Right lung (tissue), 5 donors: ENCODE measurements around the gene PNPLA3. TPM values are rescaled to one million over a fixed set of nuclear protein-coding genes. Genes with fewer than 3 reads are reported as not detected.

ENCODE experiments used
- DNase-seq, 2 donors: peaks; one replicate each; pipeline ENCODE4 v3.0.0-alpha.2; 2013
- polyA plus RNA-seq, 5 donors: library from polyadenylated mRNA; unstranded; fragments of 120-200 nt; gene quantifications; one replicate each; pipeline versions ENCODE4 v1.2.1 to v1.2.3, GENCODE V29; 2013; ENCODE audit warnings: inconsistent platforms in 1 of 5, low replicate concordance in 1 of 5; ENCODE audit not compliant: insufficient read length in 5 of 5, insufficient read depth in 1 of 5

The PNPLA3 gene
- polyA plus RNA-seq, 5 donors = 0.46 to 0.77 (median 0.55) TPM

DNA sequence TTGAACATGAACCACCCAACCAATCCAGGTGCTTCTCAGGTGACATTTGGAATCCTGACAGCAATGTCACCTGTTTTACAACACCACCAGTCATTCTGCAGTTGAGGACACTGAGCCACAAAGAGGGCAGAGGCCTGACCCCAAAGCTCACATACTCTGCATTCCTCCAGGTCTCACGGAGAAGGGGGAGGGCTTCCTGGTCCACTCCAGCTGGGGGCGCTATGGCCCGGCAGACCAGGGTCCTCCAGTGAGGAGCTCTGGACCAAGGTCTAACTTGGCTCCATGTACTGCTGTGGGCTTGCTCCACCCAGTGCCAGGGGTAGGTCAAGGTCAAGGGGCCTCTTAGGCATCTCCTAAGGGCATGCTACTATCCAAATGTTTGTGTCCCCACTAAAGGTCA is 1.5 kb upstream of the PNPLA3 start:
- no peak for DNase-seq

DNA sequence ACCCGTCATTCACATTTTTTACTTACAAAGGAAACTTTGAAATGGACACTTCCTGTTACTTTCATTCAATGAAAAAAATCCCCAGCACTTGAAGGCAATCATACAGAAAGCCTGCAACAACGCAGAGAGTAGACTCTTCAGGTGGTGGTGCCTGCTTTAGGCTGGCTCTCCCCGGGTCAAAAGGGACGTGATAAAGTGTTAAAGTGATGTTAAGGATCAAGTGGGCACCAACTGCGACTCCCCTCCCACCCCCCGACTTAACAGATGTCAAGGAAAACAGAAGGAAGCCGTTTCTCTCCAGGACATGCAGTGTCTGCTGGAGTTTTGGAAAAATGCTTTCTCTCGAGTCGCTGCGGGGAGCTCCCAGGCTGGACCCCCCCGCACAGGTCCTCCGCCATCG is 414 bp upstream of the PNPLA3 start:
- DNase-seq = peak in 1 of 2 donors; percentile 28

DNA sequence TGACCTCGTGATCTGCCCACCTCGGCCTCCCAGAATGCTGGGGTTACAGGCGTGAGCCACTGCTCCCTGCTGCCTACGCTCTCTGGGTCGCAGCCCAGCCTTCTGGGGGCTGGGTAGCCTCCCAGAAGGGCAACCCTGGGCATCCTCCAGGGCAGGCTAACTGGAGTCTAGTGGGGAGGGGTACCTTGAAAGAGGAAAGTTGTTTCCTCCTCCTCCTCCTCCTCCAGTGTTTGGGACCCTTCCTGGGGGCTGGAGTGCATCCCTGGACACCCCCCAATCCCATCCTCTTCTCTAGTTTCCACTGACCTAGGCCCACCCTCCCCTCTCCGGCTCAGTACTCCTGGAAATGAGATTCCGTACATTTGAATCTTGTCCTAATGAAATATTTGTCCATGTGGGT is 1.3 kb downstream of the PNPLA3 start:
- no peak for DNase-seq

DNA sequence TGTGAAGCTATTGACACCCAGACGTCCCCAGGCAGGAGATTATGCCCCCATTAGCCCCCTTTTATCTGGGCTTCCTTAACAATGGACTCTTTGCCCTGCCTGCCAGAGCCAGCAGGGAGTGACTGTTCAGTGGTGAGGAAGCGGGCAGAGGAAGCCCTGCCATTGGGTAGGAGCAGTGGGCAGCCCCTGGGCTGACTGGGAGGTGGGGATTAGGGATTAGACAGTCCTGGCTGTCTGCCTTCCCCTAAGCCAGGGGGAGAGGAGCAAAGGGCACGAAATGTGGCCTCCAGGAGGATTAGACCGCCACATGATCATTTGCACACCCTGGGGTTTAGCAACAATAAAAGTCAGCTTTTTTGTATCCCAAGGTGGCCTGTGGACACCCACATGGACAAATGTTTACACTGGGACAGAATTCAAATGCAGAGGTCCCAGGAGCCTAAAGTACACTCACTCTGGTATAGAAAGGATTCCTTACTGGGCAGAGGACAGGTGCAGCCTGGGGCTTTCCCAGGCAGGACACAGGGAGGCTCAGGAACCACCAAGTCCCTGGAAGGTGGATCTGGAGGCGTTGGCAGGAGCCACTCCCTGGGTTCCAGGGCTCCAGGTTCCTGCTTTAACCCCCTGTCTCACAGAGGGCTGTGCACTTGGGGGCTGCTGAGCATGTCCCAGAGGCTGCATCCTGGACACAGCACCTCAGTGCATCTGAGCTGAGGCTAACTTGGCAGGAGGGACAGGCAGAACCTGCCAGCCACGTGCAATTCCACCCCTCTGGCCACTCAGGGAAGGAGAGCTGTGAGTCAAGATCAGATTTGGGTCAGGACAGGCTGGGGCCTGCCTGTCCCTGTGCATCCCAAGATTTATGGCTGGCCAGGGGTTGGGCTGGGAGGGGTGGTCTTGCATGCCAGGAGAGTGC is 2.1 kb downstream of the PNPLA3 start:
- no peak for DNase-seq

DNA sequence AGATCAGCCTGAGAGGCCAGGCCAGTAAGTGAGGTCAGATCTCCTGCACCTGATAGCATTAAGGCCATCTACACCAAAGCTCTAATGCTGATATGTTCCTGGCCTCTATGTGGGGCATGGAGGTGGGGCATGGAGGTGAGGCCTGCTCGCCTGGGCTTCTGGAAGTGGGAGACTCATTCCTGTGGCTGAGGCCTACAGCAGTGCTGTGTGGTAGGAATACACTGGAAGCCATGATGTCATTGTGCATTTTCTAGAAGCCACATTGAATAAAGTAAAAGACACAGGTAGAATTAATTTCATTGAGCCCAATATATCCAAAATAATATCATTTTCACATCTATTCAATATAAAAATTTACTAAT is 2.7 kb downstream of the PNPLA3 start:
- no peak for DNase-seq

GRCh38 chr22:43928468-43928867 is 4.9 kb downstream of the PNPLA3 start:
- no peak for DNase-seq

DNA sequence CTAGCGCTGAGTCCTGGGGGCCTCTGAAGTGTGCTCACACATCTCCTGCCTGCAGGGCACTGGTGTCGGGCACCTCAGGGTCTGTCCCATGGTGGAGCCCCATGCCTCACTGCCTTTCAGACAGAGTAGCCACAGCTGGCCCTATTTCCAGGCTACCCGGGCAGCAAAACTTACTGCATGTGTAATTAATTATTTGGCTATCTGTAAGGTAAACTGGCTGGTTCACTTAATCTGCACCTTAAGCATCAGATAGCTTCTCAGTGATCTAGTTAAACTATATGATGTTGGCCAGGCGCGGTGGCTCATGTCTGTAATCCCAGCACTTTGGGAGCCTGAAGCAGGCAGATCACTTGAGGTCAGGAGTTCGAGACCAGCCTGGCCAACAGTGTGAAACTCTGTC is 5.3 kb downstream of the PNPLA3 start:
- DNase-seq = no peak

DNA sequence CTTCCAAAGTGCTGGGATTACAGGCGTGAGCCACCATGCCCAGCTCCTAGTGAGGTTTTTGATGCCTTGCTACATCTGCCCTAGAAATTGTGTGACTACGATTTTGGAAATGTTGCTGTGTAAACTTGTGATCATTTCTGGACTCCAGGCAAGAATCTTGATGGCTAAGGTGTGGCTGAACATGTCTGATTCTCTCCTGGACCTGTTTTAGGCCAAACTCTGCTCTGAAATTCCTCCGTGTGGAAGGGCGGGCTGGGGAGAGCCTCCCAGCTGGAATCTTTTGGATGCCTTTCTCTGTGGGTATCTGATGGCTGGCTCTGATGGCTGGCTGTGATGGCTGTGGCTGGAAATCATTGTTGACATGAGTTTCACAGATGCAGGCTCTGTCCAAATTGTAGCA is 8.2 kb downstream of the PNPLA3 start:
- DNase-seq = no peak

GRCh38 chr22:43941449-43941848 is 17.8 kb downstream of the PNPLA3 start:
- no peak for DNase-seq

- DNase-seq = no peak
These were observed 21.2 kb downstream of the PNPLA3 start for GRCh38 chr22:43944670-43945430.

- DNase-seq = peak in 1 of 2 donors; percentile 31
These were observed 22.2 kb downstream of the PNPLA3 start for GRCh38 chr22:43945632-43946383.

DNA sequence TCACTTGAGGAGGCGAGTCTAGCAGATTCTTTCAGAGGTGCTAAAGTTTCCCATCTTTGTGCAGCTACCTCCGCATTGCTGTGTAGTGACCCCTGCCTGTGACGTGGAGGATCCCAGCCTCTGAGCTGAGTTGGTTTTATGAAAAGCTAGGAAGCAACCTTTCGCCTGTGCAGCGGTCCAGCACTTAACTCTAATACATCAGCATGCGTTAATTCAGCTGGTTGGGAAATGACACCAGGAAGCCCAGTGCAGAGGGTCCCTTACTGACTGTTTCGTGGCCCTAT is 22.7 kb downstream of the PNPLA3 start:
- DNase-seq = no peak

- no peak for DNase-seq
These were observed 25.3 kb downstream of the PNPLA3 start for GRCh38 chr22:43948836-43949406.

- no peak for DNase-seq
These were observed 27.8 kb downstream of the PNPLA3 start for GRCh38 chr22:43951391-43951790.

DNA sequence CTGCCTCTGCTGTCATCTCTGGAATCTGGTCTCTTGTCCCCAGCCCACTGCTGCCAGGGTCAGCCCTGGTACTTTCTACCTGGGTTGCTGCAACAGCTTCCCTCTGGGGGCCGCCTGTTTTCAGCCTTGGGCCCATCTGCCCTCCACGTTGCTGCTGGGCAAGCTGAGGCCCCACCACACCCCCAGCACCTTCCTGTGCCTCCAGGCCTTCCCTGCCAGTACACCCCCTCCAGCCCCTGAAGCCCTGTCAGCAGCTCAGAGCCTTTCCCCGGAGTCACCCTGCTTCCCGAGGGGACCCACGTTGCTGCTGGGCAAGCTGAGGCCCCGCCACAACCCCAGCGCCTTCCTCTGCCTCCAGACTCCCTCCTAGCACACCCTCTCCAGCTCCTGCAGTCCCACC is 28.4 kb downstream of the PNPLA3 start:
- DNase-seq = no peak

- DNase-seq = no peak
These were observed 30.6 kb downstream of the PNPLA3 start for GRCh38 chr22:43953988-43954785.

GRCh38 chr22:43955040-43955882 is 31.7 kb downstream of the PNPLA3 start, which contains the start of gene SAMM50:
TSS of gene SAMM50 (plus strand) at chr22:43955442. CDS start at chr22:43955578, 136 bp downstream.
- peak; percentile 89 to 90 for DNase-seq

- DNase-seq = no peak
These were observed 32.5 kb downstream of the PNPLA3 start for GRCh38 chr22:43955883-43956782.

- no peak for DNase-seq
These were observed 33.3 kb downstream of the PNPLA3 start for GRCh38 chr22:43956805-43957463.
